ENCODE data around the gene ERBB2. TPM values are rescaled to one million over a fixed set of nuclear protein-coding genes. Genes with fewer than 3 reads are reported as not detected.

ERBB2 gene
- total and polyA plus RNA-seq, 2 of the 8 experiments (the other 6 are each of a cell fraction or from before 2014, with no cell fraction given) = 183 to 394 TPM

DNA sequence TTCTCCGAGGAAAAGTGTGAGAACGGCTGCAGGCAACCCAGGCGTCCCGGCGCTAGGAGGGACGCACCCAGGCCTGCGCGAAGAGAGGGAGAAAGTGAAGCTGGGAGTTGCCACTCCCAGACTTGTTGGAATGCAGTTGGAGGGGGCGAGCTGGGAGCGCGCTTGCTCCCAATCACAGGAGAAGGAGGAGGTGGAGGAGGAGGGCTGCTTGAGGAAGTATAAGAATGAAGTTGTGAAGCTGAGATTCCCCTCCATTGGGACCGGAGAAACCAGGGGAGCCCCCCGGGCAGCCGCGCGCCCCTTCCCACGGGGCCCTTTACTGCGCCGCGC lies at the start of gene ERBB2 (continued):
- TF ChIP-seq POLR2AphosphoS5 (IDR thresholded peaks at IDR 0.05; ENCODE audit: low read depth, low read length) (peak; percentile 65), RBBP5 (IDR thresholded peaks at IDR 0.05; ENCODE audit: borderline replicate concordance, low read depth, low read length) (0 out of 2 replicates have a peak, but pooled peaks have one; percentile 22), TBP (IDR thresholded peaks at IDR 0.05; ENCODE audit: low read depth, low read length) (peak; percentile 64)
